NCI-H82 treated with DMSO at 0.1 percent for 48 hours (cell line): ENCODE data around the gene PRRG4.
"Not testable (repeated sequence)": the region's sequence is repeated elsewhere in the genome, so short reads cannot be mapped to it uniquely, and the experiment has no call there.

Experiments used
- DNase-seq: peaks from one replicate; lab custom pipeline; 2025; ENCODE audit not compliant: unreplicated experiment; lab: John Stamatoyannopoulos, UW

Gene PRRG4

GRCh38 chr11:32829680-32830412 is at the start of gene PRRG4:
Gene PRRG4, plus strand, starts transcription at chr11:32829927. Its CDS starts 603 bp downstream, at chr11:32830530.
- no peak for DNase-seq

GRCh38 chr11:32780839-32781238 is 48.9 kb upstream of the PRRG4 start:
- DNase-seq, result not testable (repeated sequence)

DNA sequence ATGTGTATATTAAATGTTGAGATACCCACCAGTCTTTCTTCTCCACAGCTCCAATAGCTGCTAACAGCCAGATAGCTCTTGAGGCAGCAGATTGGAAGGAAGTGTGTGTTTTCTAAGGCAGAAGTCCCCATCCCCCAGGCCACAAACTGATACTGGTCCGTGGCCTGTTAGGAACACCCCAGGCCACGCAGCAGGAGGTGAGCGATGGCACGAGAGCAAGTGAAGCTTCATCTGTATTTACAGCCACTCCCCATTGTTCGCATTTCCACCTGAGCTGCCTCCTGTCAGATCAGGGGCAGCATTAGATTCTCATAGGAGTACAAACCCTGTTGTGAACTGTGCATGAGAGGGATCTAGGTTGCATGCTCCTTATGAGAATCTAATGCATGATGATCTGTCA is 48.0 kb upstream of the PRRG4 start:
- no peak for DNase-seq

DNA sequence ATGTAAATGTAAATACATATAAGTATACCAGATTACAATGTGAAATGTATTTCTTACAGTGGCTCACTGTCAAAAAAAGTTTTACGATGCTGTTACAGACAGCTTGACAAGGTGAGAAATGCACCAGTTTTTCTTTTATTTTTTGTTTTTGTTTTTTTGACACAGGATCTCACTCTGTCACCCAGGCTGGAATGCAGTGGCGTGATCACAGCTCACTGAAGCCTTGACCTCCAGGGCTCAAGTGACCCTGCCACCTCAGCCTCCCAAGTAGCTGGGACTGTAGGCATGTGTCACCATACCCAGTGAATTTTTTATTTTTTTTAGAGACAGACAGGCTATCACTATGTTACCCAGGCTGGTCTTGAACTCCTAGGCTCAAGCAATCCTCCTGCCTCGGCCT is 44.5 kb upstream of the PRRG4 start:
- DNase-seq, result no peak

DNA sequence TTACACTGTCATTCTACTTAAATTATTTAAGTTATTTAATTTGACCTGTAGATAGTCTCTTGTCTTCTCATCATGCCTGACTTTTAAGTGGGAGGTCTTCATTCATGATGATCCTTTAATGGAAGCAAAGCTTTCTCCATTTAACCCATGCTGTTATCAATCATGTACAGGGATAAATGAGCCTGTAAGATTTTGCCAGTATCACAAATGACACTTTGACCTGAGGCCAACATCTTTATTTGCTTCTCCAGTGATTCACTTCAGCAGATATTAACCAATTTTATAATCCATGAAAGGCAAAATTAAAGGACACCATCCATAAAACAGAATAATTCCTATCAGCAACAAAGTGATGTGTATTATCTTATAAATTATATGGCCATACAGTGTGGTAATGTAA is 42.9 kb upstream of the PRRG4 start:
- no peak for DNase-seq

DNA sequence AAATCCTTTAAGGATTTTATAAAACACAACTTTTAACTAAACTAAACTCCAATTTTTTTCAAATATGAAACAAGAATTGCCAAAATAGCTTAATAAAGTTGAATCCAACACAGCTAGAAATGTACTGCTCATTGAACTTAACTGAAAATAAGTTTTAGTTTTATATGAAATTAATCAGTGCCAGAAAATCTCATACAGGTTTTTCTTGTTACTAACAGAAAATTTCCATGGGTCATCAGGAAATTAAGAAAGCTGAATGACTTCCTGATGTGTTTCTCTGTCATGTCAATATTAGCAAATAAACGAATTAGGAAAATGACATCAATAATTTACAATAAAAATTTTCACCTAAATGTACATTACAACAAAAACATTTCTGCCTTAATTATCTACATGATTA is 38.8 kb upstream of the PRRG4 start:
- DNase-seq, result no peak

GRCh38 chr11:32792111-32792947 is 37.4 kb upstream of the PRRG4 start:
- no peak for DNase-seq

- peak; percentile 11 for DNase-seq
Observed at GRCh38 chr11:32792948-32793475, 36.7 kb upstream of the PRRG4 start.

- DNase-seq, result no peak
Observed at GRCh38 chr11:32794439-32794838, 35.3 kb upstream of the PRRG4 start, which contains the start of gene CCDC73. Gene CCDC73, minus strand, starts transcription at chr11:32794662. Its CDS starts 34,419 bp downstream, at chr11:32760243.

DNA sequence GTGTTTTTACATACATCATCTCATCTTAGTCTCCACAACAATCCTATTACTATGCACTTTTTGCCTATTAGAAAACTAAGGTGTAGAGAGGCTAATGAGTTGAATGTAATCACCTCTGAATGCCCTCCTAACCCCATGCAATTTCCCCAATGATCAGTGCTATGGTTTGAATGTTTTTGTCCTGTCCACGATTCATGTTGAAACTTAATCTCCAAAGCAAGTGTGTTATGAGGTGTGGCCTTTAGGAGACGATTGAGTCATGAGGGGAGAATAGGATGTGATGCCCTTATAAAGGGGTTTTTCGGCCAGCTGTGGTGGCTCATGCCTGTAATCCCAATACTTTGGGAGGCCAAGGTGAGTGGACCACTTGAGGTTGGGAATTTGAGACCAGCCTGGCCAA is 33.3 kb upstream of the PRRG4 start:
- DNase-seq, result no peak

DNA sequence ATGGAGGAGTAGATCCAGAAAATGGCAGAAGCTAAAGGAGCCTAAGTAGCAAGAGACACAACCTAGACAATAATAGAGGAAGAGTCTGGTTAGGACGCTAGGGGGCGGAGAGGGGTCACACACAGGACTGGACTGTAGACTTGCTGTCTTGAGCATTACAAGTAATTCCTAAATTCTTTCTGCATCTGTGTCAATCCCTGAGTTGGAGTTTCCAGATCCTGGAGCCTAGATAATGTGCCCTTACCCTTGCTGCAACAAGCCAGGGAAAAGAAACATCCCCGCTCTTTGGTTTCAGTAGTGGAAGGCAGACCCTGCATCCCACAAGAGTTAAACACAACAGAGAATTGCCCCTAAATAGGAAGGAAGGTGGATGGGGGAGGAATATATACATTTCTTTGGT is 20.4 kb upstream of the PRRG4 start:
- DNase-seq, result peak; percentile 27

DNA sequence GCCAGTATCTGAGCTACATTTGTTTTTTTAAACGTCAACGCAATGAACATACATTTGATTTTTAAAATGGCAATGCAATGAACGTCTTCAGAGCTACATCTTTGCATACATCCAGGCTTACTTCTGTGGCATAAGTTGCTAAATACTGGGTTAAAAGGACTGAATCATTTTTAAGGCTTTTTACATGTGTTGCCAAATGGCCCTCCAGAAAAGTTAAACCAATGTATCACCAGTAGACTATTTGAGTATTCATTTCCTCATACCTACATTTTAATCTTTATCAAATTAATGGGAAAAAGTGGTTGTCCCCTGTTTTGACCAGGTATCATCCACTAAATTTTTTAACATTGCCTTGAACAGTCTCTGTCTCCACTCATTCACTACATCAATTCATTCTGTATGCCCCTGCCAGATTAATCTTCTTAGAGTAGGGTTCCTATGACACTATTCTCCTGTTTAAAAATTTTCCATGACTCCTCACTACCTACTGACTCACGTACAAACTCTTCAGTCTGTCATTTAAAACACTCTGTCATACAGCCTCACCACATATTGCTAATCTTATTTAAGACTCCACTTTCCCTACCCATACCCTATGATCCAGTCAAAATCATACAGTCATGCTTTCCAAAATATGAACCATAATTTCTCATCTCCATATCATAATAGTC is 12.4 kb upstream of the PRRG4 start:
- no peak for DNase-seq

DNA sequence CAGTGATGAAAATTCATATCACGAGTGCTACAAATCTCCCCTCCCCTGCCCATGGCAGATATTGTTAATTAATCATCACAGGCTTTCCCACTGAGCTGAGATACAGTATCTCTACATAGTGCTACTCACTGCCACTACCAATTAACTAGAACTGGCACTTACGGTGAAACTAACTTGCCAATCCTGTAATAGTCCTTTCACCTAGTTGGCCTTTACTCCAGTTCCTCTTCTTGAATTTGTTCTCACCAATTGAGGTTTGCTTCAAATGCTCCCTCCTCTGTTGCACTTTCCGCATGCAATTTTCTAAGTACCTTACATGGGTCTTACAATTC is 11.9 kb upstream of the PRRG4 start:
- no peak for DNase-seq

DNA sequence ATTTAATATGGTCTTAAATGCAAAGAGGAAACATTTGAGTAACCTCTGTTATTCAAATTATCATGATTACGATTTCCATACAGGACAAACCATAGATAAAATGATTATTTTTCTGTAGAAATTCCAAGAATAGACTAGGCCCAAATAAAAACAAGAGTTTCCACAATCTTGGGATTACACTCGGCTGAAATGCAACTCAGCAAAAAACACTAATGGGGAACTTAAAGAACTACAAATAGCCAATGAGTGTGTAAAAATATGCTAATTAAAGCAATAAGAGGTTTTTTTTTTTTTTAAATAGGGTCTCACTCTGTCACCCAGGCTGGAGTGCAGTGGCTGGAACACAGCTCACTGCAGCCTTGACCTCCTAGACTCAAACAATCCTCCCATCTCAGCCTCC is 10.5 kb upstream of the PRRG4 start:
- DNase-seq, result no peak

GRCh38 chr11:32820497-32820896 is 9.2 kb upstream of the PRRG4 start:
- no peak for DNase-seq

DNA sequence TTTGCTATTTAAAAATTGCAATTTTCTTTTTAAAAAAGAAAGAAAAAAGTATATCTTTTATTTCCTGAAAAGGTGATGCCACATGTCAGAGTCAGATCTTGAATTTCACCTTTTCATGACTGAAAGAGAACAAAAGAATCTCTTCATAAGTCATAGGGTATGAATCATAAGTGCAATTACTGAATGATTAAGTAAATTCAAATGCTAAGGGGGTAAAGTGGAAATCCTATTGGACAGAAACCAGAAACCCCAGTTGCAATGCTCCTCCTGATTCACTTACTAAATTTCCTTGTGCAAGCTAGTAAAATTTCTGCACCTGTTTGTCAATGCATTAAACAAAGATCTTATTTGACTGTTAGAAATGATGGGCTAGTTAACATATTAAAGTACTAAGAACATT is 8.2 kb upstream of the PRRG4 start:
- DNase-seq, result no peak

- no peak for DNase-seq
Observed at GRCh38 chr11:32821917-32822560, 7.7 kb upstream of the PRRG4 start.

- not testable (repeated sequence) for DNase-seq
Observed at GRCh38 chr11:32823617-32824016, 6.1 kb upstream of the PRRG4 start.

DNA sequence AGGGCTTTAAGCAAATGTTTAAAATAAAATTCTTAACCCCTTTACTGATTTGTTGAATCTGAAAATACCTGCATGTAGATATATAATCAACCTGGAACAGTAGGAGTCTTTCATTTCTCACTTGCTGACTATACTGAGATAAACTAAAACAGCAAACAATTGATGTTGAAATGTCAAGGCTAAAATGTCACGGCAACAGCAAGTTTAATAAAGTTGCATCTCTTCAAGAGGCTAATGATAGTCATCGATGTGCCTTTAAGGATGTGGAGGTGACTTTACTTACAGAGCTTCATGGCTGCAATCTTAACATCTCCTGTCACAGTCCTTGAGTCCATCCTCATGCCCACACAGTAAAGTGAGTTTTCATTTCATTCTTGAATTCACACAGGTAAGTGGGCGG is 3.6 kb upstream of the PRRG4 start:
- no peak for DNase-seq

DNA sequence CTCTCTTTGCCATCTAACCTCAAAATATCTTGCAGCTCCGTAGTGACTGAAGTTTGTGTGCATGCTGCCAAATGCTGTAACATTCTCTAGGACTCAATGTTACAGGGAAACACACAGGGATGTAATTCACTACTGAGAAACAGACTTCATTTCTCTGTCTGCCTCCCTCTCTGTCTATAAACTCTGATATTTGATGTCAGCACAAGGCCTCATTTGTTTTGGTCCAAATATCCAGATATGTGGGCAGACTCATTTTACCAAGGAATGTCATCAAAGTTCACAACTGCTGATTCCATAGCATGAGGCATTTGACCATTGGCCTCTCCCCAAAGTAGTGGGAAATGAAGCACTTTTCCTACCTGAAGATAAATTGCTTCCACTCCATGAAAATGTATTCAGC is 2.5 kb upstream of the PRRG4 start:
- DNase-seq, result no peak

DNA sequence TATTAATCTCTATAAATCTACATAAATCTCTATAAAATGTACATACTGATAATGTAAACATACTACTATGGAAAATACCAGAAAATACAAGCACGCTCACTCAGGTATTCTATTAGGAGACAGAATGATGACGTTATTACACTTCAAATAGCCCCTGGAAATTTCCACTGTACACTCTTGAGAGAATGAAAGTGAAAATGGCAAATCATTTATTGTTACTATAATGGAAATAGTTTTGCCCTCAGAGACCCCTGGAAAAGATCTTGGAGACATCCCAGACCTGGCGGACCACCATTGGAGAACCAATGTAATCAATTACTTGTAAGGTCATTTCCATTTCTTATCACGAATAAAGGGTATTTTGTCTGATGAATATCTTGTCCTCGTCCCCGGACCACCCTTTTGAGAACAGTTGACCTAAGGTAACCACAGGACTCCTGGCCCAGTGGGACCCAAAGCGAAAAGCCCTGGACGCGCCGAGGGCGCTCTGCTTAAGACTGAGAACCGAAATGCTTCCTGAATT is 509 bp upstream of the PRRG4 start:
- DNase-seq, result no peak
